Measurements from ENCODE around the gene CTIF. TPM values are rescaled to one million over a fixed set of nuclear protein-coding genes. Genes with fewer than 3 reads are reported as not detected.

Gene CTIF
- total RNA-seq, 6 experiments from 2014 or later: 77.6 to 100 (median 79.2) TPM

DNA sequence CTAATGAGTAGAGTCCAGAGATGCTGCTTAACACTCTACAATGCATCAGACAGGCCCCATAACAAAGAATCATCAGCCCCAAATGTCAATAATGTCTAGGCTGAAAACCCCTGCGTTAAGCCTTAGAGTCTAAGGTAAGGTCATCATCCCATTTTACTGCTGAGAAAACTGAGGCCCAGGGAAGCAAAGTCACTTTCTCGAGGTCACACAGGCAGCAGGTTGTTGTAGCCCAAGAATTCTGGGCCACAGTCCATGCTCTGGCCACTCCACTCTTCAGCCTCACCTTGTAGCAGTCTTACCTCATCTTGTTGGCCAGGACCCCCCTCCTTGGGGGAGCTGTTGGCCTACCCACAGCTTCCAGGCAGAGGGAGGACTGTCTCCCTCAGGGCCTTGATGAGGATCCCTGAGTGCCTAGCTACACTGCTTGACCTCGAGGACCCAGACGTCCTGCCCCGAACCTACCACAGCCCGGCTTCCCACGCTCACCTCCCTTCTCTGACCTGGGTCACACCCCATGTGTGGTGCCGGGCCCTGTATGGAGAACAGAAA lies 357.6 kb downstream of the CTIF start:
- TF ChIP-seq CTCF (IDR thresholded peaks at IDR 0.05): no peak
- Mint-ChIP-seq H3K4me1 (ENCODE audit: low read depth) (peaks cover 35% of the 10 kb centered on the region), H3K27me3 (ENCODE audit: insufficient read depth) (no peaks in the 10 kb centered on the region; the same call in 1 of the 2 replicates), H3K4me3 (no peak overlapping the region), H3K36me3 (ENCODE audit: low read depth) (peaks cover 13% of the 10 kb centered on the region; the same call in 1 of the 2 replicates), H3K27ac (peak overlapping the region; percentile 18; the same call in 1 of the 2 replicates), H3K9me3 (peaks cover 6% of the 10 kb centered on the region)
- no peak for DNase-seq

DNA sequence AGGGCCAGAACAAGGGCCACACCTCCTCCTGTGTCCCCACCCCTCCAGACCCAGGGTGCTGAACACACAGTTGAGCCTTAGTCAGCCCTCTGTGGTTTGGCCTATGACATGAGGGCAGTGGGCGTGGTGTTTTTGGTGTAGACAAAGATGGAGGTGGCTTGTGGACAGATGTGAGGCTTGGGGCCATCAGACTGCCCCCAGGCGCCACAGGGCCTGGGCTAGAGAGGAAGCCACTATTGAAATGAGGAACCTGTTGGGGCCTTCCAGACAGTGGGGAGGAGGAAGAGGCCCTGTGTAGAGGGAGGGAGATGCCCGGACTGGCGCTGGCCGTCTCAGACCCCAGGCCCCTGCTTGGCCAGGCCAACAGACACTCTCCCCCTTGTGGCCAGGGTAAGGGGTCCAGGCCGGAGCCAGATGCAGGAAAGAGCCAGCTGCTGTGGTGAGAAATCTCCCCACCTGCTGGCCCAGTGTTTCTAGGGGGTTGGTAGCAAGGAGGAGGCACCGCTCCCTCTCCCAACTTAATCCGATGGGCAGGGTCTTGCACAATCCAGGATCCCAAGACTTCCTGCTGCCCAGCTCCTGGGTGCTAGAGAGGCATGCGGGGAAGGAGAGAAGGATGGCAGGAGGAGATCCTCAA lies 358.2 kb downstream of the CTIF start:
- H3K4me3 Mint-ChIP-seq: no peak overlapping the region
- H3K4me1 Mint-ChIP-seq (ENCODE audit: low read depth): peaks cover 41% of the 10 kb centered on the region
- DNase-seq: no peak
- H3K36me3 Mint-ChIP-seq (ENCODE audit: low read depth): peaks cover 13% of the 10 kb centered on the region; the same call in 1 of the 2 replicates
- H3K9me3 Mint-ChIP-seq: peaks cover 6% of the 10 kb centered on the region
- H3K27me3 Mint-ChIP-seq (ENCODE audit: insufficient read depth): no peaks in the 10 kb centered on the region; the same call in 1 of the 2 replicates
- TF ChIP-seq CTCF (IDR thresholded peaks at IDR 0.05): peak; percentile 35
- H3K27ac Mint-ChIP-seq: peak overlapping the region; percentile 18

DNA sequence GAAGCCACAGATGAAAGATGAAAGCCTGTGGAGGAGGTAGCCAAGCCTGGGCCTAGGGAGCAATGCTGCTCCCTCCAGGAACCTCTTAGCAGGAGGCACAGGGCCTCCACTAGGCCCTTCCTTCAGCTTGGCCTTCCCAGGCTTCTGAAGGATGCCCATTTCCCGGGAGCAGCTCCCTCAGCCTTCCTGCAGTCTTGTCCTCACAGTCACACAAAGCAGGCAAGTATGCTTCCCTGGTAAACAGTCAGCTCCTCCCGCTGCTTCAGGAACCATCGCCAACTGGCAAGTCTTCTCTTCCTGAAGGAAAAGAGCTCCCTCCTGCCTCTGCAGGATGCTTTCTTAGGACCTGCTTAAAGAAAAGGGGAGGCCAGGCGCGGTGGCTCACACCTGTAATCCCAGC lies 358.7 kb downstream of the CTIF start:
- H3K27ac Mint-ChIP-seq: no peak overlapping the region; the same call in 1 of the 2 replicates
- H3K9me3 Mint-ChIP-seq: peaks cover 6% of the 10 kb centered on the region
- no peaks in the 10 kb centered on the region; the same call in 1 of the 2 replicates for H3K27me3 Mint-ChIP-seq (ENCODE audit: insufficient read depth)
- TF ChIP-seq CTCF (IDR thresholded peaks at IDR 0.05): no peak
- peaks cover 47% of the 10 kb centered on the region for H3K4me1 Mint-ChIP-seq (ENCODE audit: low read depth)
- H3K4me3 Mint-ChIP-seq: no peak overlapping the region
- peaks cover 13% of the 10 kb centered on the region; the same call in 1 of the 2 replicates for H3K36me3 Mint-ChIP-seq (ENCODE audit: low read depth)
- DNase-seq: no peak

DNA sequence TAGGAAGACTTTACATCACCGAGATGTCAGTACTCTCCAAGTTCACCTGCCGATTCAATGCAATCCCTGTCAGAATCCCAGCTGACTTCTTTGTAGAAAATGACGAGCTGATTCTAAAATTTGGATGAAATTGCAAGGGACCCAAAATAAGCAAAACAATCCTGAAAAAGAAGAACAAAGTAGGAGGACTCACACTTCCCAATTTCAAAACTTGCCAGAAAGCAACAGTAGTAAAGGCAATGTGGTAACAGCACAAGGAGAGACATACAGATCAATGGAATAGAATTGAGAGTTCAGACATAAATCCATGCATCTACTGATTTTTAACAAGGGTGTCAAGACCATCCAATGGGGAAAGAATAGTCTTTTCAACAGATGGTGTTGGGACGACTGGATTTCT lies 359.7 kb downstream of the CTIF start:
- peaks cover 13% of the 10 kb centered on the region; the same call in 1 of the 2 replicates for H3K36me3 Mint-ChIP-seq (ENCODE audit: low read depth)
- TF ChIP-seq CTCF (IDR thresholded peaks at IDR 0.05): no peak
- peaks cover 56% of the 10 kb centered on the region for H3K4me1 Mint-ChIP-seq (ENCODE audit: low read depth)
- peaks cover 6% of the 10 kb centered on the region for H3K9me3 Mint-ChIP-seq
- H3K27me3 Mint-ChIP-seq (ENCODE audit: insufficient read depth): no peaks in the 10 kb centered on the region; the same call in 1 of the 2 replicates
- no peak for DNase-seq
- no peak overlapping the region for H3K27ac Mint-ChIP-seq
- H3K4me3 Mint-ChIP-seq: no peak overlapping the region

DNA sequence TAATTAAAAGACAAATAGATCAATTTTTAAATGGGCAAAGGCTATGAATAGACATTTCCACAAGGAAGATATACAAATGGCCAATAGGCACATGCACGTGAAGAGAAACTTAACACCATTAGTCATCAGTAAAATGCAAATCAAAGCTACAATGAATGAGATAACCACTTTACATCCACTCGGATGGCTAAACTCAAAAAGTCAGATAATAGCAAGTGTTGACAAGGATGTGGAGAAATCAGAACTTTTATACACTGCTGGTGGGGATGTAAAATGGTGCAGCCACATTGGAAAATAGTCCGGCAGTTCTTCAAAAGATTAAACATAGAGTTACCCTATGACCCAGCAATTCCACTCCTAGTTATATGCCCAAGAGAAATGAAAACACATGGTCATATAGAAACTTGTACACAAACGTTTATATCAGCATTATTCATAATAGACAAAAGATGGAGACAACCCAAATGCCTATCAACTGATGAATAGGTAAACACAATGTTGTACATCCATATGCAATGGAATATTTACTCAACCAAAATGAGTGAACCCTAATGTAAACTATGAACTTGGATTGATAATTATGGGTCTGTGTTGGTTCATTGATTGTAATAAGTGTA lies 360.8 kb downstream of the CTIF start:
- Mint-ChIP-seq H3K27me3 (ENCODE audit: insufficient read depth) (no peaks in the 10 kb centered on the region; the same call in 1 of the 2 replicates), H3K4me3 (no peak overlapping the region), H3K9me3 (peaks cover 13% of the 10 kb centered on the region), H3K36me3 (ENCODE audit: low read depth) (peaks cover 21% of the 10 kb centered on the region), H3K27ac (no peak overlapping the region), H3K4me1 (ENCODE audit: low read depth) (peaks cover 68% of the 10 kb centered on the region)
- DNase-seq: no peak
- no peak for TF ChIP-seq CTCF (IDR thresholded peaks at IDR 0.05)
